Nucleus accumbens (tissue), 56 donors: ENCODE results near the gene RASEF.

Source experiments
- DNase-seq, 56 donors: peaks; one replicate each; lab custom pipeline; 2025; lab: John Stamatoyannopoulos, UW

RASEF gene

GRCh38 chr9:83015897-83016296 is 47.0 kb downstream of the RASEF start:
- DNase-seq = no peak

GRCh38 chr9:83013867-83014605 is 48.9 kb downstream of the RASEF start:
- DNase-seq = no peak

- no peak for DNase-seq
These were observed 49.8 kb downstream of the RASEF start for GRCh38 chr9:83012922-83013838.

GRCh38 chr9:83012168-83012921 is 50.6 kb downstream of the RASEF start:
- no peak for DNase-seq

- no peak for DNase-seq
These were observed 51.3 kb downstream of the RASEF start for GRCh38 chr9:83011611-83012010.

- no peak for DNase-seq
These were observed 55.2 kb downstream of the RASEF start for GRCh38 chr9:83007521-83008300.

GRCh38 chr9:83006378-83006777 is 56.6 kb downstream of the RASEF start:
- DNase-seq = no peak

GRCh38 chr9:83005963-83006362 is 57.0 kb downstream of the RASEF start:
- no peak for DNase-seq

- no peak for DNase-seq
These were observed 57.6 kb downstream of the RASEF start for GRCh38 chr9:83005361-83005760.

- no peak for DNase-seq
These were observed 60.6 kb downstream of the RASEF start for GRCh38 chr9:83002329-83002728.

GRCh38 chr9:83000765-83001164 is 62.2 kb downstream of the RASEF start:
- no peak for DNase-seq

- no peak for DNase-seq
These were observed 64.5 kb downstream of the RASEF start for GRCh38 chr9:82998409-82998808.

GRCh38 chr9:82997476-82998140 is 65.3 kb downstream of the RASEF start:
- DNase-seq = no peak

- DNase-seq = no peak
These were observed 66.0 kb downstream of the RASEF start for GRCh38 chr9:82996941-82997340.

GRCh38 chr9:82993856-82994605 is 68.9 kb downstream of the RASEF start:
- DNase-seq = no peak

GRCh38 chr9:82991671-82992070 is 71.3 kb downstream of the RASEF start:
- DNase-seq = peak in 6 of 56 donors; percentile 0 to 16 (median 4)

- no peak for DNase-seq
These were observed 73.0 kb downstream of the RASEF start for GRCh38 chr9:82989929-82990328.

GRCh38 chr9:82988488-82988887 is 74.5 kb downstream of the RASEF start:
- no peak for DNase-seq
